Lower leg skin (tissue), 3 donors: ENCODE results near the gene PA2G4.

Experiments
- POLR2A ChIP-seq, 2 donors: fragments of 450-650 bp; IDR thresholded peaks; one replicate each; pipeline ENCODE4 v1.6.1; 2016 to 2017; ENCODE audit warnings: antibody characterized with exemption in 2 of 2, mild to moderate bottlenecking in 1 of 2, moderate library complexity in 1 of 2
- TF ChIP-seq, protein P1 (sequence below), 3 donors: fragments of 450-650 bp; IDR thresholded peaks; one replicate each; pipeline ENCODE4 v1.5.1; 2016; ENCODE audit warnings: antibody characterized with exemption in 3 of 3, mild to moderate bottlenecking in 3 of 3, moderate library complexity in 2 of 3

DNA sequence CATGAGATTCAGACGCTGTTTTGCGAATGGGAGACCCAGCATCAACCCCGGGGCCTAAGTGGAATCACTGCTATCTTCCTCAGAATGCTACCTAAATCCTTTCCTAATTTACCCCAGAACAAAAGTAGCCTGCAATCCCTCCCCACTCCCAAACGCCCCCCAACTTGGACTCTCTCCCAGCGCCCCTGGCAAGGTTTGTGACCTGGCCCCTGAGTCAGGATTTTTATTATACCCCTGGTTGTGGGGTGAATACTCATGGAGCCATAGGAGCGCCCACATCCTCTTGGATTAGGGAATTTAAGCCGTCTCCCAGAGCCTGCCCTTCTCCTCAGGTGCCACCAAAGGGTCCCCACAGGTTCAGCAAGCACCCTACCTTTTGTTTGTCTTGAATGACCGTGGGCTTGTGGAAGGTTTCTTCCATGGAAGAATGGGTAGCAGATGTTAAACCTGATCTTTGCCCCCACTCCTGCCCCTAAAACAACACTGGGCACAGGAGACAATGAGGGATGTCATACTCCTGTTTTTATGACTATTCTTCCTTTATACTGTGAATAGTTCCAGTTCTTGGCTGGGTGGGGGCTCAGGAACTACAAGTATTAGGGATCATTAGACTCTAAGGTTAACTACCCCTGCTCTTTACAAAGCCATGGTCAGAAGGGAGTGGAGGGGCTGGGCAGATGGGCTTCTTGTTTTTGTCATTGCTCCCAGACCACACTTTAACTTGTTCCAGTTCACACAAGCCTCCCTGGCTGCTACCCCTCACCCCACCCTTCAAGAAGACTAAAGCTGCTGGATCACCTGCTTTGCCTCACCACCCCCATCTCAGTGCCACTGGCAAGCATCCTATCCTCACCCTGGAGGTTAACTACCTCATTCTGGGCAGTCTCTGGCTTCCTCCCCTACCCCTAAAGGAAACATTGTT, 48.7 kb downstream of the PA2G4 start:
- TF ChIP-seq, protein P1, sequence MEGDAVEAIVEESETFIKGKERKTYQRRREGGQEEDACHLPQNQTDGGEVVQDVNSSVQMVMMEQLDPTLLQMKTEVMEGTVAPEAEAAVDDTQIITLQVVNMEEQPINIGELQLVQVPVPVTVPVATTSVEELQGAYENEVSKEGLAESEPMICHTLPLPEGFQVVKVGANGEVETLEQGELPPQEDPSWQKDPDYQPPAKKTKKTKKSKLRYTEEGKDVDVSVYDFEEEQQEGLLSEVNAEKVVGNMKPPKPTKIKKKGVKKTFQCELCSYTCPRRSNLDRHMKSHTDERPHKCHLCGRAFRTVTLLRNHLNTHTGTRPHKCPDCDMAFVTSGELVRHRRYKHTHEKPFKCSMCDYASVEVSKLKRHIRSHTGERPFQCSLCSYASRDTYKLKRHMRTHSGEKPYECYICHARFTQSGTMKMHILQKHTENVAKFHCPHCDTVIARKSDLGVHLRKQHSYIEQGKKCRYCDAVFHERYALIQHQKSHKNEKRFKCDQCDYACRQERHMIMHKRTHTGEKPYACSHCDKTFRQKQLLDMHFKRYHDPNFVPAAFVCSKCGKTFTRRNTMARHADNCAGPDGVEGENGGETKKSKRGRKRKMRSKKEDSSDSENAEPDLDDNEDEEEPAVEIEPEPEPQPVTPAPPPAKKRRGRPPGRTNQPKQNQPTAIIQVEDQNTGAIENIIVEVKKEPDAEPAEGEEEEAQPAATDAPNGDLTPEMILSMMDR (IDR thresholded peaks at IDR 0.05), result no peak
- no peak for TF ChIP-seq POLR2A (IDR thresholded peaks at IDR 0.05)
